Activated T-cell treated with anti-CD3 and anti-CD28 coated beads for 1 hour (primary cell): ENCODE data around the gene TEN1.

Experiments used
- DNase-seq: peaks from one replicate; pipeline ENCODE4 v3.0.0-alpha.2; 2020; ENCODE audit warnings: low read depth

TEN1 gene

GRCh38 chr17:75976175-75976848 is 2.7 kb upstream of the TEN1 start:
- no peak for DNase-seq

- DNase-seq: no peak
Observed at GRCh38 chr17:75979705-75980187, 706 bp downstream of the TEN1 start.

GRCh38 chr17:75980188-75981018 is 1.4 kb downstream of the TEN1 start:
- no peak for DNase-seq

GRCh38 chr17:75981019-75981615 is 2.1 kb downstream of the TEN1 start:
- no peak for DNase-seq

- DNase-seq: no peak
Observed at GRCh38 chr17:75983501-75984181, 4.6 kb downstream of the TEN1 start.

GRCh38 chr17:75985986-75986385 is 6.9 kb downstream of the TEN1 start:
- DNase-seq: no peak

GRCh38 chr17:75987041-75987440 is 8.0 kb downstream of the TEN1 start:
- no peak for DNase-seq

GRCh38 chr17:75991396-75991795 is 12.4 kb downstream of the TEN1 start:
- no peak for DNase-seq

- DNase-seq: no peak
Observed at GRCh38 chr17:75994802-75995370, 15.8 kb downstream of the TEN1 start.

- no peak for DNase-seq
Observed at GRCh38 chr17:75995385-75995925, 16.4 kb downstream of the TEN1 start.

GRCh38 chr17:75996665-75997590 is 17.9 kb downstream of the TEN1 start:
- DNase-seq: no peak

- no peak for DNase-seq
Observed at GRCh38 chr17:75998327-75998795, 19.3 kb downstream of the TEN1 start.

GRCh38 chr17:76000016-76000754 is 21.1 kb downstream of the TEN1 start:
- peak; percentile 63 for DNase-seq

- no peak for DNase-seq
Observed at GRCh38 chr17:76000755-76001521, 21.9 kb downstream of the TEN1 start, which contains the start of gene CDK3. Gene CDK3, plus strand, starts transcription at chr17:76000855. Its CDS starts 571 bp downstream, at chr17:76001426.

- DNase-seq: no peak
Observed at GRCh38 chr17:76002100-76002499, 23.1 kb downstream of the TEN1 start.

GRCh38 chr17:76003915-76004314 is 24.9 kb downstream of the TEN1 start:
- DNase-seq: no peak

GRCh38 chr17:76004750-76005262 is 25.8 kb downstream of the TEN1 start:
- no peak for DNase-seq
